Measurements from ENCODE around the gene CDCA4. TPM values are rescaled to one million over a fixed set of nuclear protein-coding genes. Genes with fewer than 3 reads are reported as not detected.
"Not testable (repeated sequence)": the region's sequence is repeated elsewhere in the genome, so short reads cannot be mapped to it uniquely, and the experiment has no call there.

CDCA4 gene
- total and polyA plus RNA-seq, 10 of the 15 experiments (the other 5 are each of a cell fraction or from before 2014, with no cell fraction given), result 10.4 to 64.0 (median 52.1) TPM

DNA sequence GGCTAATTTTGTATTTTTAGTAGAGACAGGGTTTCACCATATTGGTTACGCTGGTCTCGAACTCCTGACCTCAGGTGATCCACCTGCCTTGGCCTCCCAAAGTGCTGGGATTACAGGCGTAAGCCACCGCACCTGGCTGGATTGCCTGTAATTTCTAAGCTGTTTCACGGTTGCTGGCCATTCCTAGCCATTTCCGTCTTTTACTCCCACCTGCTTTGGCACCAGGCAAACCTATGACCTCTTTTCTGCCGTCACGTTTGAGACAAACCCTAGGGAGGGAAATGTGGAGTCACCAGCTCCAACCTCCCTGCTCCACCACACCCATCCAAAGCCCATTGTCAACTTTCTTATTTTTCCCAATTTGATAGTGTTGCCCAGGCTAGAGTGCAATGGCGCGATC lies 43.1 kb upstream of the CDCA4 start (continued):
- 0 out of 2 replicates have a peak, but pooled peaks have one; percentile 65 for TF ChIP-seq POLR2AphosphoS5 (IDR thresholded peaks at IDR 0.05; ENCODE audit: low read length)
- TF ChIP-seq, protein P1, sequence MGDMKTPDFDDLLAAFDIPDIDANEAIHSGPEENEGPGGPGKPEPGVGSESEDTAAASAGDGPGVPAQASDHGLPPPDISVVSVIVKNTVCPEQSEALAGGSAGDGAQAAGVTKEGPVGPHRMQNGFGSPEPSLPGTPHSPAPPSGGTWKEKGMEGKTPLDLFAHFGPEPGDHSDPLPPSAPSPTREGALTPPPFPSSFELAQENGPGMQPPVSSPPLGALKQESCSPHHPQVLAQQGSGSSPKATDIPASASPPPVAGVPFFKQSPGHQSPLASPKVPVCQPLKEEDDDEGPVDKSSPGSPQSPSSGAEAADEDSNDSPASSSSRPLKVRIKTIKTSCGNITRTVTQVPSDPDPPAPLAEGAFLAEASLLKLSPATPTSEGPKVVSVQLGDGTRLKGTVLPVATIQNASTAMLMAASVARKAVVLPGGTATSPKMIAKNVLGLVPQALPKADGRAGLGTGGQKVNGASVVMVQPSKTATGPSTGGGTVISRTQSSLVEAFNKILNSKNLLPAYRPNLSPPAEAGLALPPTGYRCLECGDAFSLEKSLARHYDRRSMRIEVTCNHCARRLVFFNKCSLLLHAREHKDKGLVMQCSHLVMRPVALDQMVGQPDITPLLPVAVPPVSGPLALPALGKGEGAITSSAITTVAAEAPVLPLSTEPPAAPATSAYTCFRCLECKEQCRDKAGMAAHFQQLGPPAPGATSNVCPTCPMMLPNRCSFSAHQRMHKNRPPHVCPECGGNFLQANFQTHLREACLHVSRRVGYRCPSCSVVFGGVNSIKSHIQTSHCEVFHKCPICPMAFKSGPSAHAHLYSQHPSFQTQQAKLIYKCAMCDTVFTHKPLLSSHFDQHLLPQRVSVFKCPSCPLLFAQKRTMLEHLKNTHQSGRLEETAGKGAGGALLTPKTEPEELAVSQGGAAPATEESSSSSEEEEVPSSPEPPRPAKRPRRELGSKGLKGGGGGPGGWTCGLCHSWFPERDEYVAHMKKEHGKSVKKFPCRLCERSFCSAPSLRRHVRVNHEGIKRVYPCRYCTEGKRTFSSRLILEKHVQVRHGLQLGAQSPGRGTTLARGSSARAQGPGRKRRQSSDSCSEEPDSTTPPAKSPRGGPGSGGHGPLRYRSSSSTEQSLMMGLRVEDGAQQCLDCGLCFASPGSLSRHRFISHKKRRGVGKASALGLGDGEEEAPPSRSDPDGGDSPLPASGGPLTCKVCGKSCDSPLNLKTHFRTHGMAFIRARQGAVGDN (IDR thresholded peaks at IDR 0.05), result 0 out of 2 replicates have a peak, but pooled peaks have one; percentile 13
- TF ChIP-seq NR2C1 (IDR thresholded peaks at IDR 0.05), result no peak
- TF ChIP-seq ZNF217 (IDR thresholded peaks at IDR 0.05), result peak; percentile 5; the same call in 1 of the 2 replicates
- no peak for TF ChIP-seq PML (IDR thresholded peaks at IDR 0.05; ENCODE audit: low read length)
- no peak for TF ChIP-seq KAT2A (conservative IDR thresholded peaks at IDR 0.05; ENCODE audit: control insufficient read depth, low read depth, low read length)

DNA sequence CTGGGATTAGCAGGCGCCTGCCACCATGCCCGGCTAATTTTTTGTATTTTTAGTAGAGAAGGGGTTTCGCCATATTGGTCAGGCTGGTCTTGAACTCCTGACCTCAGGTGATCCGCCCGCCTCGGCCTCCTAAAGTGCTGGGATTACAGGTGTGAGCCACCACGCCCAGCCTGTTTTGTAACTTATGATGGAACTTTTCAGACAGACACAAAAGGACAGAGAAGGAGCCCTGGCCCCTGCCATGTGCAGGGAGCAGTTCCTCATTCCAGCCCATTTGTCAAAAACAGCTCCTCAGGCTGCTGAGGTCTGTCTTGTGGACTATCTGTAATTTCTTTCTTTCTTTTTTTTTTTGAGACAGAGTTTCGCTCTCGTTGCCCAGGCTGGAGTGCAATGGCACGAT lies 42.6 kb upstream of the CDCA4 start:
- in situ Hi-C loops (cut with MboI); FAIRE-seq; H3K27me3 ChIP-seq (replicated peaks in 1 of 2; ENCODE audit: control insufficient read depth in 2 of 2, insufficient read depth in 2 of 2, low read length in 1 of 2); H3K36me3 ChIP-seq (ENCODE audit: control insufficient read depth in 2 of 2, insufficient read depth in 2 of 2, low read length in 1 of 2); H2AFZ ChIP-seq (ENCODE audit: control insufficient read depth, low read depth, low read length); H3K9me3 ChIP-seq (replicated peaks; ENCODE audit: control insufficient read depth, insufficient read depth, low read length): not testable (repeated sequence)
- Histone ChIP-seq H4K20me1 (ENCODE audit: control insufficient read depth, insufficient read depth) (peaks cover 12% of the 10 kb centered on the region), H3K4me2 (ENCODE audit: control insufficient read depth, insufficient read depth) (peak overlapping the region; percentile 100), H3K9ac (ENCODE audit: control insufficient read depth, insufficient read depth, low read length) (peak overlapping the region; percentile 84), H3K4me1 (ENCODE audit: control insufficient read depth, insufficient read depth, low read length) (peaks cover 62% of the 10 kb centered on the region), H3K27ac (ENCODE audit: control insufficient read depth, insufficient read depth) (peak overlapping the region; percentile 93), H3K4me3 (peak overlapping the region; percentile 64), H3K79me2 (ENCODE audit: control insufficient read depth, insufficient read depth, low read length) (peaks cover 87% of the 10 kb centered on the region)
- ChIA-PET SMC1A (ENCODE audit: uncharacterized antibody, unreplicated experiment) (interaction anchor here (0.8 to 7.8 kb wide), 5 partner anchors 12 to 38 kb away, joined by 3 to 47 read pairs (median 11); no protein-coding TSS in a partner anchor), RAD21 (ENCODE audit: unreplicated experiment) (interaction anchor here (0.8 to 5.3 kb wide), 6 partner anchors 10 to 141 kb away, joined by 3 to 27 read pairs (median 8); partner anchors contain the start of gene CDCA4), POLR2A (interaction anchor here (0.8 to 3.1 kb wide), 7 partner anchors 8 to 38 kb away, joined by 3 to 16 read pairs (median 5); no protein-coding TSS in a partner anchor), CTCF (interaction anchor here (3.2 to 11.9 kb wide), 2 partner anchors 18 to 25 kb away, joined by 20 to 114 read pairs; no protein-coding TSS in a partner anchor)
- intact Hi-C loops (cut with micrococcal nuclease; ENCODE audit: unreplicated experiment), result loop anchor here (10.0 kb wide), 1 partner anchor 421 kb away; the partner anchor contains the start of gene CRIP1
- DNase-seq (ENCODE audit: low read depth, low spot score) (peak; percentile 40), ATAC-seq (peak; percentile 3)
- BruUV-seq (replicated peaks), result TSS peak; percentile 47
- 0% methylated on average over 10 of the region's 10 CpGs for WGBS (ENCODE audit: insufficient coverage, insufficient replicate concordance, low lambda C conversion rate, missing lambda C conversion rate)
- TF ChIP-seq MXI1 (IDR thresholded peaks at IDR 0.05; ENCODE audit: low read depth, low read length), result peak; percentile 75; the same call in 1 of the 2 replicates
- TF ChIP-seq, protein P2, sequence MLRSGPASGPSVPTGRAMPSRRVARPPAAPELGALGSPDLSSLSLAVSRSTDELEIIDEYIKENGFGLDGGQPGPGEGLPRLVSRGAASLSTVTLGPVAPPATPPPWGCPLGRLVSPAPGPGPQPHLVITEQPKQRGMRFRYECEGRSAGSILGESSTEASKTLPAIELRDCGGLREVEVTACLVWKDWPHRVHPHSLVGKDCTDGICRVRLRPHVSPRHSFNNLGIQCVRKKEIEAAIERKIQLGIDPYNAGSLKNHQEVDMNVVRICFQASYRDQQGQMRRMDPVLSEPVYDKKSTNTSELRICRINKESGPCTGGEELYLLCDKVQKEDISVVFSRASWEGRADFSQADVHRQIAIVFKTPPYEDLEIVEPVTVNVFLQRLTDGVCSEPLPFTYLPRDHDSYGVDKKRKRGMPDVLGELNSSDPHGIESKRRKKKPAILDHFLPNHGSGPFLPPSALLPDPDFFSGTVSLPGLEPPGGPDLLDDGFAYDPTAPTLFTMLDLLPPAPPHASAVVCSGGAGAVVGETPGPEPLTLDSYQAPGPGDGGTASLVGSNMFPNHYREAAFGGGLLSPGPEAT (IDR thresholded peaks at IDR 0.05; ENCODE audit: low read depth), result peak; percentile 34; the same call in 1 of the 2 replicates
- peak; percentile 25 to 40; a peak in 2 of 4 replicates for TF ChIP-seq BHLHE40 (IDR thresholded peaks at IDR 0.05; ENCODE audit: borderline replicate concordance in 1 of 2, low read depth in 2 of 2, low read length in 1 of 2)
- TF ChIP-seq ZNF384 (IDR thresholded peaks at IDR 0.05; ENCODE audit: borderline replicate concordance, low read depth, low read length), result peak; percentile 33; the same call in 1 of the 2 replicates
- peak; percentile 24; the same call in 1 of the 2 replicates for TF ChIP-seq NR2F1 (conservative IDR thresholded peaks at IDR 0.05)
- TF ChIP-seq, protein P3, sequence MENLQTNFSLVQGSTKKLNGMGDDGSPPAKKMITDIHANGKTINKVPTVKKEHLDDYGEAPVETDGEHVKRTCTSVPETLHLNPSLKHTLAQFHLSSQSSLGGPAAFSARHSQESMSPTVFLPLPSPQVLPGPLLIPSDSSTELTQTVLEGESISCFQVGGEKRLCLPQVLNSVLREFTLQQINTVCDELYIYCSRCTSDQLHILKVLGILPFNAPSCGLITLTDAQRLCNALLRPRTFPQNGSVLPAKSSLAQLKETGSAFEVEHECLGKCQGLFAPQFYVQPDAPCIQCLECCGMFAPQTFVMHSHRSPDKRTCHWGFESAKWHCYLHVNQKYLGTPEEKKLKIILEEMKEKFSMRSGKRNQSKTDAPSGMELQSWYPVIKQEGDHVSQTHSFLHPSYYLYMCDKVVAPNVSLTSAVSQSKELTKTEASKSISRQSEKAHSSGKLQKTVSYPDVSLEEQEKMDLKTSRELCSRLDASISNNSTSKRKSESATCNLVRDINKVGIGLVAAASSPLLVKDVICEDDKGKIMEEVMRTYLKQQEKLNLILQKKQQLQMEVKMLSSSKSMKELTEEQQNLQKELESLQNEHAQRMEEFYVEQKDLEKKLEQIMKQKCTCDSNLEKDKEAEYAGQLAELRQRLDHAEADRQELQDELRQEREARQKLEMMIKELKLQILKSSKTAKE (IDR thresholded peaks at IDR 0.05; ENCODE audit: low read depth, poor library complexity, severe bottlenecking), result peak; percentile 28
- 0 out of 2 replicates have a peak, but pooled peaks have one; percentile 29 for TF ChIP-seq SMARCA5 (IDR thresholded peaks at IDR 0.05)
- 0 out of 2 replicates have a peak, but pooled peaks have one; percentile 40 for TF ChIP-seq EED (IDR thresholded peaks at IDR 0.05; ENCODE audit: low read depth)

All from GM12878 (cell line).